Heart left ventricle (tissue), 16 donors: ENCODE measurements around the gene NSG1. TPM values are rescaled to one million over a fixed set of nuclear protein-coding genes. Genes with fewer than 3 reads are reported as not detected.

Source experiments
- ATAC-seq, 4 donors: fragments of 200-7000 bp; cut with Tn5 transposase; one replicate each; pipeline ENCODE4 v1.9.1; 2020 to 2022; ENCODE audit warnings: moderate library complexity in 4 of 4, mild to moderate bottlenecking in 3 of 4, moderate number of reproducible peaks in 1 of 4
- DNase-seq, 5 donors: peaks; one replicate each; pipeline ENCODE4 v3.0.0-alpha.2; 2020
- H3K27ac ChIP-seq, 12 donors: fragments of 200-600 bp; sonication (generic) in 4 of 12; one replicate each; pipeline versions ENCODE4 v1.5.0 to v1.8.0; 2016 to 2022; ENCODE audit warnings: mild to moderate bottlenecking in 2 of 12
- H3K27me3 ChIP-seq, 9 donors: fragments of 200-600 bp; sonication (generic) in 2 of 9; one replicate each; pipeline versions ENCODE4 v1.5.1 to v1.8.0; 2016 to 2022; ENCODE audit warnings: mild to moderate bottlenecking in 3 of 9
- H3K36me3 ChIP-seq, 9 donors: fragments of 200-600 bp; sonication (generic) in 2 of 9; one replicate each; pipeline versions ENCODE4 v1.5.0 to v1.8.0; 2018 to 2022; ENCODE audit warnings: mild to moderate bottlenecking in 2 of 9
- H3K4me1 ChIP-seq, 12 donors: fragments of 200-600 bp; sonication (generic) in 4 of 12; one replicate each; pipeline versions ENCODE4 v1.5.0 to v1.8.0; 2016 to 2022; ENCODE audit warnings: mild to moderate bottlenecking in 3 of 12
- H3K4me3 ChIP-seq, 12 donors: fragments of 200-600 bp; sonication (generic) in 4 of 12; one replicate each; pipeline versions ENCODE4 v1.5.0 to v1.8.0; 2017 to 2022; ENCODE audit warnings: mild to moderate bottlenecking in 9 of 12, moderate library complexity in 4 of 12
- H3K9me3 ChIP-seq, 12 donors: fragments of 200-600 bp; sonication (generic) in 4 of 12; one replicate each; pipeline versions ENCODE4 v1.5.0 to v1.8.0; 2016 to 2022; ENCODE audit warnings: mild to moderate bottlenecking in 1 of 12
- POLR2A ChIP-seq, 2 donors: fragments of 450-650 bp; IDR thresholded peaks; one replicate each; pipeline ENCODE4 v1.6.1; 2017; ENCODE audit warnings: antibody characterized with exemption in 2 of 2, mild to moderate bottlenecking in 2 of 2, moderate library complexity in 2 of 2
- WGBS, 4 donors: extraction: QIAGEN DNeasy Blood & Tissue Kit in 2 of 4; methylation state at CpG; one replicate each; pipeline versions ENCODE4 v1.1.5 to v1.1.7; 2013 to 2018; 5-methylcytosine and 5-hydroxymethylcytosine counted together
- intact Hi-C, 10 donors: fragments of 100-400 bp; cut with DNase I; formaldehyde crosslinking; loops; one replicate each; pipeline versions ENCODE4 v1.11.1 to v1.14.2; 2022
- polyA plus RNA-seq, 2 donors: library from polyadenylated mRNA; stranded (reverse); fragments of 200-250 nt; gene quantifications; one replicate each; pipeline ENCODE4 v1.2.3, GENCODE V29; 2013
- total RNA-seq, 9 donors: library from RNA; depleted of rRNA in 2 of 9; stranded (reverse); fragments of >200 nt in 2 of 9; fragmentation: NEBNext Ultra II Directional in 3 of 9; extraction: Animal tissue kit (Norgen Biotek cat#: 25700) in 3 of 9; gene quantifications; one replicate each; pipeline versions ENCODE4 v1.1.0 to v1.2.4, GENCODE V29; 2016 to 2023
- TF ChIP-seq, protein P1 (sequence below), 12 donors: fragments of 200-600 bp; sonication (generic) in 4 of 12; IDR thresholded peaks; one replicate each; pipeline versions ENCODE4 v1.5.0 to v1.8.0; 2018 to 2022; ENCODE audit warnings: antibody characterized with exemption in 12 of 12, mild to moderate bottlenecking in 5 of 12
- donor health status: ischemic (EF 13 %, LVEDD 7.1; RV severe dilation, severe dysfunction).
- donor health status: healthy with polysubstance abuse.
- donor health status: DM: no; HTN: yes; CAD: no.
- donor health status: DM: no; HTN: no; CAD: no.
- donor health status: ischemic (EF 25% LVEDD 6.9; RV normal size, moderate dysfunction).
- donor health status: ischemic (EF 25% LVEDD 5.7; RV mildly dilated, moderate dysfunction).
- donor health status: healthy.
- donor health status: DM: yes; HTN: yes; CAD: no.
- donor health status: ischemic (EF 35%, LVEDD 5.7; RV mildly dilated, moderate dysfunction).
- donor health status: nonischemic (EF 11% LVEDD 7.7; RV severe dilation, severe dysfunction).
- donor health status: DM: yes; HTN: yes; CAD: no.
- donor health status: PGD.
- donor health status: ischemic (EF 29% LVEDD 5.4; RV normal size, mild dysfunction).
- donor health status: nonischemic (EF 23%, LVEDD 6.1; RV moderate dilation, normal function).

The NSG1 gene
- total and polyA plus RNA-seq, 11 donors, result 2.1 to 19.7 (median 3.4) TPM

DNA sequence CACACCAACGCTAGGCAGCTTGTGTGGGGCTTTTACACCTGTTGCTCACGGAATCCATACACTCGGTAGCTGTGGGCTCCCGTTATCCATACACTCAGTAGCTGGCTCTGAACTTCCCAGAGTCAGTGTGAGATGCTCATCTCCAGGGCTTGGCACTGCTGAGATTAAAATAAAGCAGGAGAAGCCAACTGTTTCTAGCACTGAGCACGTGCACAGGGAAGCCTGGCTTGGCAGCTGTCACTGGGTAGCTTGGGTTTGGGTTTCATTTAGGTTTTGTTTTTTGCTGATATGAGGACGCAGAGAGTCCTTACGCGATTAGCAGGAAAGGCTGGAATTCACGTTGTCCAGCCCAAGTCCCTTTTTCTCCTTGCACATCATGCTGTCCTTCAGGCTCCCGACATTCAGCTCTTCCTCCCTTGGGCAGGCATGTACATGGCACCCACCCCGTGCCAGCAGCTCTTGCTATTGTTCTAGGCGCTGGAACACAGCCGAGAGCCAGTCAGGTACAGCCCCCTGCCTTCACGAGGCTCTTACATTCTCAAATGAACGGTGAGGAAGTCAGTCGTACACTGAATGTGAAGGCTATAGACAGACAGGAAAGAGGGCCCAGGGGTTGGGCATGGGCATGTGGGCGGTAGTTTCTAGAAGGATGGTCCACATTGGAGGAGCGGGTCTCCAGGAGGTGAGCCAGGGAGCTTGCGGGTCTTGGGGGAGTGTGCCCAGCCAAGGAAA lies 25.9 kb downstream of the NSG1 start:
- intact Hi-C loops, result no loop called here
- no peak overlapping the region for H3K4me3 ChIP-seq
- TF ChIP-seq, protein P1, sequence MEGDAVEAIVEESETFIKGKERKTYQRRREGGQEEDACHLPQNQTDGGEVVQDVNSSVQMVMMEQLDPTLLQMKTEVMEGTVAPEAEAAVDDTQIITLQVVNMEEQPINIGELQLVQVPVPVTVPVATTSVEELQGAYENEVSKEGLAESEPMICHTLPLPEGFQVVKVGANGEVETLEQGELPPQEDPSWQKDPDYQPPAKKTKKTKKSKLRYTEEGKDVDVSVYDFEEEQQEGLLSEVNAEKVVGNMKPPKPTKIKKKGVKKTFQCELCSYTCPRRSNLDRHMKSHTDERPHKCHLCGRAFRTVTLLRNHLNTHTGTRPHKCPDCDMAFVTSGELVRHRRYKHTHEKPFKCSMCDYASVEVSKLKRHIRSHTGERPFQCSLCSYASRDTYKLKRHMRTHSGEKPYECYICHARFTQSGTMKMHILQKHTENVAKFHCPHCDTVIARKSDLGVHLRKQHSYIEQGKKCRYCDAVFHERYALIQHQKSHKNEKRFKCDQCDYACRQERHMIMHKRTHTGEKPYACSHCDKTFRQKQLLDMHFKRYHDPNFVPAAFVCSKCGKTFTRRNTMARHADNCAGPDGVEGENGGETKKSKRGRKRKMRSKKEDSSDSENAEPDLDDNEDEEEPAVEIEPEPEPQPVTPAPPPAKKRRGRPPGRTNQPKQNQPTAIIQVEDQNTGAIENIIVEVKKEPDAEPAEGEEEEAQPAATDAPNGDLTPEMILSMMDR (IDR thresholded peaks at IDR 0.05), result no peak
- no peak for TF ChIP-seq POLR2A (IDR thresholded peaks at IDR 0.05)
- WGBS, 4 donors, result 76 to 85% (median 79%) methylated on average over 19 of the region's 19 CpGs
- peak in 1 of 5 donors; percentile 3 for DNase-seq
- peak in 1 of 4 donors; percentile 25 for ATAC-seq
- no peaks in the 10 kb centered on the region for H3K4me1 ChIP-seq
- H3K27me3 ChIP-seq, result peaks cover 0 to 10% (median 0%) of the 10 kb centered on the region in 9 donors
- H3K27ac ChIP-seq, result no peak overlapping the region
- H3K36me3 ChIP-seq, result peaks cover 0 to 5% (median 0%) of the 10 kb centered on the region in 9 donors
- H3K9me3 ChIP-seq, result no peaks in the 10 kb centered on the region

DNA sequence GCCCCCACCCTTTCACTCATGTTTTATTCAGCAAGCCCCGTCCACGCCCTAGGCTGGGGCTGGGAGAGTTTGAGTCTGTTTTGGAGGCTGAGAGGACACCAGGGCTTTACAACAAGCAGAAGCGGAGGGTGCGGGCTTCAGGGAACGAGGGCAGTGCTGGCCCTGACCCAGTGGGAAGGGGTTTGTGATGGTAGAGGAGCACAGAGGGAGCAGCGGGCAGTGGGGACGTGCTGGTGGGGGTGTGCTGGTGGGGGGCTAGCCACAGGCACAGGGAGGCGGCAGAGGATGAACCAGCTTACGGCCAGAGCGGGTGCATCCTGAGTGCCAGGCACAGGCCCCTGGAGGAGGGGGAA lies 26.4 kb downstream of the NSG1 start:
- peaks cover 0 to 10% (median 0%) of the 10 kb centered on the region in 9 donors for H3K36me3 ChIP-seq
- peaks cover 0 to 5% (median 0%) of the 10 kb centered on the region in 9 donors for H3K27me3 ChIP-seq
- no peak overlapping the region for H3K4me3 ChIP-seq
- DNase-seq (peak in 1 of 5 donors; percentile 17), ATAC-seq (no peak)
- H3K27ac ChIP-seq, result no peak overlapping the region
- no peaks in the 10 kb centered on the region for H3K4me1 ChIP-seq
- no peak for TF ChIP-seq POLR2A (IDR thresholded peaks at IDR 0.05)
- TF ChIP-seq, protein P1 (IDR thresholded peaks at IDR 0.05), result no peak
- intact Hi-C loops, result no loop called here
- no peaks in the 10 kb centered on the region for H3K9me3 ChIP-seq
- 86 to 93% (median 88%) methylated on average over 10 of the region's 10 CpGs for WGBS, 4 donors

DNA sequence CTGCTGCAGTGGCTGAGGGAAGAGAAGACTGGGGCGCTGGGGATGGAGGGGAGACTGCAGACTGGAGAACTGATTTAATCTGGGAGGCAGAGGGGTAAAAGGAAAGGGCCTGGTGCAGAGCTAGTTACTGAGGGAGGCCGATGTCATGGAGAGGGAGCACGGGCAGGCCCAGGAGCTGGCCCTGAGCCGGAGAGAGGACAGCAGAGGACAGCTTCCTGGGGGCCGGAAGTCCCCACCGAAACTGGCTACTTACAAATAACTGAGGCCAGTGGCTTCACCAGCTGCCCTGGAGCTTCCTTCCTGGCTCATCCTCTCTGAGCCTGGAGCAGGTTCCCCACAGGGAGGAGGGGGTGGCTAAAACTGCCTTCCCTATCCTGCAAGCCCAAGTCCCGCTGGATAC lies 26.9 kb downstream of the NSG1 start:
- H3K27me3 ChIP-seq, result peaks cover 0 to 2% (median 0%) of the 10 kb centered on the region in 9 donors
- no peak overlapping the region for H3K27ac ChIP-seq
- H3K4me3 ChIP-seq, result no peak overlapping the region
- ATAC-seq (no peak), DNase-seq (no peak)
- intact Hi-C loops, result no loop called here
- H3K4me1 ChIP-seq, result no peaks in the 10 kb centered on the region
- TF ChIP-seq, protein P1 (IDR thresholded peaks at IDR 0.05), result no peak
- TF ChIP-seq POLR2A (IDR thresholded peaks at IDR 0.05), result no peak
- 78 to 88% (median 84%) methylated on average over 6 to 7 of the region's 7 CpGs for WGBS, 4 donors
- peaks cover 0 to 14% (median 4%) of the 10 kb centered on the region in 9 donors for H3K36me3 ChIP-seq
- no peaks in the 10 kb centered on the region for H3K9me3 ChIP-seq

DNA sequence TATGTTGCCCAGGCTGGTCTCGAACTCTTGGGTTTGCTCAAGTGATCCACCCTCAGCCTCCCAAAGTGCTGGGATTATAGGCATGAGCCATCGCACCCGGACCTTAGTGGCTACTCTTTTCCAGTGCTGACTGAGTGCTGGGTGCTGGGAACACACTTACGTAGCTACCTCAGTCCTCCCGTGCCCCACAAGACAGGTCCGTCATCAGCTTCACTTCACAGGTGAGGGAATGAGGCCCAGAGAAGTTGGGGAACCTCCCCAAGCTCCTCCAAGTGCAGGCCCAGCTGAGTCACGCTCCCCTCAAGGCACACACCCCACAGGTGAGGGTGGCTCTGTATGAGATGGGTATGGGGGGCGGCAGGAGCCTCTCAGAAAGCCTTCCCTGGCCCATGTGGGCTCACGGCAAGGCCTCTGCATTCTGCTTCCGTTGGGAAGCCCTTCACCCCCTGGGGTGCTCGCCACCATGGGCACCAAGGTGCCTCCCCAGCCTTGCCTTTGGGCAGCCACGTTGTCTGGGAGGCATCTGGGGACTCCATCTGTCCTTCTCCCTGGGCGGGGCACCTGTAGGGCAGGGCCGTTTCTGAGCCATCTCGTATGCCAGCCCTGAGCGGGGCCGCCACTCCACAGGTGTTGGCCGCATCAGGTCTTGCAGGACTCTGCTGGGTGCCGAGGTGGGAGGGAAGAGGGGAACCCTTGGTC lies 28.4 kb downstream of the NSG1 start:
- peak in 1 of 5 donors; percentile 20 for DNase-seq
- ATAC-seq, result no peak
- H3K27me3 ChIP-seq, result no peaks in the 10 kb centered on the region

More for the DNA sequence above, 28.4 kb downstream of the NSG1 start:
- no peaks in the 10 kb centered on the region for H3K4me1 ChIP-seq
- H3K36me3 ChIP-seq, result peaks cover 0 to 29% (median 19%) of the 10 kb centered on the region in 9 donors
- H3K9me3 ChIP-seq, result no peaks in the 10 kb centered on the region
- 96 to 98% (median 97%) methylated on average over 9 to 19 of the region's 19 CpGs for WGBS, 4 donors
- H3K27ac ChIP-seq, result no peak overlapping the region
- TF ChIP-seq POLR2A (IDR thresholded peaks at IDR 0.05), result no peak
- TF ChIP-seq, protein P1 (IDR thresholded peaks at IDR 0.05), result no peak
- intact Hi-C loops, result no loop called here
- no peak overlapping the region for H3K4me3 ChIP-seq
